HG02970 (cell line): Measurements from ENCODE around the gene HAUS8.
"Not testable (repeated sequence)": the region's sequence is repeated elsewhere in the genome, so short reads cannot be mapped to it uniquely, and the experiment has no call there.

ENCODE experiments used
- ATAC-seq: cut with Tn5 transposase; IDR thresholded peaks from one replicate; pipeline ENCODE4 v1.9.1; 2021; ENCODE audit warnings: mild to moderate bottlenecking, moderate library complexity, moderate number of reproducible peaks; ENCODE audit not compliant: unreplicated experiment, low FRiP score

Gene HAUS8

GRCh38 chr19:17075035-17075863 is at the start of gene HAUS8, which contains the start of gene MYO9B:
Gene HAUS8 (minus strand): TSS chr19:17075452. CDS start chr19:17075422, 30 bp downstream.
Gene MYO9B (plus strand): TSS chr19:17075777. CDS start chr19:17101718, 25,941 bp downstream.
- peak; percentile 81 for ATAC-seq

- no peak for ATAC-seq
These were observed 48.8 kb upstream of the HAUS8 start for GRCh38 chr19:17124025-17124424.

- no peak for ATAC-seq
These were observed 47.8 kb upstream of the HAUS8 start for GRCh38 chr19:17123041-17123440.

- no peak for ATAC-seq
These were observed 46.6 kb upstream of the HAUS8 start for GRCh38 chr19:17121736-17122293.

GRCh38 chr19:17118957-17119356 is 43.7 kb upstream of the HAUS8 start:
- ATAC-seq: no peak

GRCh38 chr19:17116996-17117702 is 41.9 kb upstream of the HAUS8 start:
- no peak for ATAC-seq

GRCh38 chr19:17114414-17114831 is 39.2 kb upstream of the HAUS8 start:
- ATAC-seq: no peak

GRCh38 chr19:17113127-17113785 is 38.0 kb upstream of the HAUS8 start:
- ATAC-seq: no peak

- no peak for ATAC-seq
These were observed 37.4 kb upstream of the HAUS8 start for GRCh38 chr19:17112700-17113099.

- ATAC-seq: no peak
These were observed 37.0 kb upstream of the HAUS8 start for GRCh38 chr19:17112271-17112670.

- ATAC-seq: no peak
These were observed 36.5 kb upstream of the HAUS8 start for GRCh38 chr19:17111766-17112165.

GRCh38 chr19:17110599-17110966 is 35.3 kb upstream of the HAUS8 start:
- ATAC-seq: no peak

GRCh38 chr19:17109962-17110598 is 34.8 kb upstream of the HAUS8 start:
- no peak for ATAC-seq

- no peak for ATAC-seq
These were observed 34.0 kb upstream of the HAUS8 start for GRCh38 chr19:17109300-17109699.

- no peak for ATAC-seq
These were observed 33.2 kb upstream of the HAUS8 start for GRCh38 chr19:17108453-17108784.

GRCh38 chr19:17107546-17108452 is 32.5 kb upstream of the HAUS8 start:
- ATAC-seq: no peak

- ATAC-seq: not testable (repeated sequence)
These were observed 31.7 kb upstream of the HAUS8 start for GRCh38 chr19:17106964-17107363.

GRCh38 chr19:17105556-17105955 is 30.3 kb upstream of the HAUS8 start:
- ATAC-seq: no peak

- no peak for ATAC-seq
These were observed 29.4 kb upstream of the HAUS8 start for GRCh38 chr19:17104679-17105078.
